GM12878 (cell line): Measurements from ENCODE around the gene WDFY4. TPM values are rescaled to one million over a fixed set of nuclear protein-coding genes. Genes with fewer than 3 reads are reported as not detected.
A peak's percentile ranks its signal among the peaks of the same experiment; 100 is the strongest.

Experiments used
- ATAC-seq: fragments of 200-7000 bp; cut with Tn5 transposase; 3 replicates; pipeline ENCODE4 v1.9.1; 2020; ENCODE audit warnings: mild to moderate bottlenecking, moderate library complexity
- BruUV-seq: library from RNA; stranded (reverse); fragments of 400-500 nt; replicated peaks from 2 replicates; lab custom pipeline; 2021; lab: Mats Ljungman, UMichigan
- CTCF ChIA-PET: fragments of 300-600 bp; sonication (Branson Sonifier 250); formaldehyde crosslinking; extraction: SDS; loops from one replicate; lab custom pipeline; 2021; ENCODE audit warnings: inconsistent platforms; lab: Yijun Ruan, JAX
- POLR2A ChIA-PET: fragments of 350-600 bp; formaldehyde crosslinking; extraction: SDS; loops from one replicate; lab custom pipeline; 2021; ENCODE audit warnings: inconsistent platforms; lab: Charles Lee
- RAD21 ChIA-PET: fragments of 300-600 bp; sonication (Branson Sonifier 250); formaldehyde crosslinking; loops from one replicate; lab custom pipeline; 2023; ENCODE audit warnings: antibody characterized with exemption; ENCODE audit not compliant: unreplicated experiment; lab: Charles Lee
- SMC1A ChIA-PET: fragments of 300-600 bp; sonication (Branson Sonifier 250); formaldehyde crosslinking; loops from one replicate; lab custom pipeline; 2023; ENCODE audit not compliant: unreplicated experiment, uncharacterized antibody; lab: Charles Lee
- DNase-seq: peaks from one replicate; pipeline ENCODE4 v3.0.0-alpha.2; 2011; ENCODE audit warnings: low read depth, low spot score
- FAIRE-seq: peaks from 3 replicates; lab custom pipeline; 2011; peaks lifted over from hg19 to GRCh38; lab: Jason Lieb, UNC
- H2AFZ ChIP-seq: 2 replicates; pipeline ENCODE4 v1.6.0; 2011; ENCODE audit warnings: low read depth, low read length, control low read depth; ENCODE audit not compliant: control insufficient read depth
- H3K27ac ChIP-seq: 2 replicates; pipeline ENCODE4 v1.5.1; 2011; ENCODE audit warnings: control low read depth; ENCODE audit not compliant: control insufficient read depth, insufficient read depth
- H3K27me3 ChIP-seq, 2 experiments: replicated peaks in 1 of 2; 2 replicates each; pipeline versions ENCODE4 v1.6.0 to v1.6.1; 2011; ENCODE audit warnings: low read length in 1 of 2; ENCODE audit not compliant: control insufficient read depth in 2 of 2, insufficient read depth in 2 of 2
- H3K36me3 ChIP-seq, 2 experiments: 2 replicates each; pipeline ENCODE4 v1.5.1; 2011; ENCODE audit warnings: low read length in 1 of 2; ENCODE audit not compliant: control insufficient read depth in 2 of 2, insufficient read depth in 2 of 2
- H3K4me1 ChIP-seq: 2 replicates; pipeline ENCODE4 v1.6.1; 2011; ENCODE audit warnings: mild to moderate bottlenecking, low read length, moderate library complexity, mixed read lengths; ENCODE audit not compliant: control insufficient read depth, insufficient read depth
- H3K4me2 ChIP-seq: 2 replicates; pipeline ENCODE4 v1.6.0; 2011; ENCODE audit warnings: control low read depth; ENCODE audit not compliant: control insufficient read depth, insufficient read depth
- H3K4me3 ChIP-seq: fragments of 200-600 bp; sonication (generic); 2 replicates; pipeline ENCODE4 v1.5.1; 2016
- H3K79me2 ChIP-seq: 2 replicates; pipeline ENCODE4 v1.6.0; 2011; ENCODE audit warnings: low read length; ENCODE audit not compliant: control insufficient read depth, insufficient read depth
- H3K9ac ChIP-seq: 2 replicates; pipeline ENCODE4 v1.8.0; 2011; ENCODE audit warnings: low read length, control low read depth, mixed read lengths; ENCODE audit not compliant: control insufficient read depth, insufficient read depth
- H3K9me3 ChIP-seq: replicated peaks from 3 replicates; pipeline ENCODE4 v1.5.1; 2011; ENCODE audit warnings: mild to moderate bottlenecking, low read length; ENCODE audit not compliant: control insufficient read depth, insufficient read depth
- H4K20me1 ChIP-seq: 2 replicates; pipeline ENCODE4 v1.6.0; 2011; ENCODE audit not compliant: control insufficient read depth, insufficient read depth
- ATF2 ChIP-seq: IDR thresholded peaks from 2 replicates; pipeline ENCODE4 v1.6.1; 2012; ENCODE audit warnings: low read length, inconsistent platforms
- CBX5 ChIP-seq: sonication (generic); IDR thresholded peaks from 2 replicates; pipeline ENCODE4 v1.6.1; 2016; ENCODE audit warnings: low read depth, moderate library complexity, mild to moderate bottlenecking, inconsistent platforms
- CHD4 ChIP-seq: fragments of 200-600 bp; sonication (generic); IDR thresholded peaks from 2 replicates; pipeline ENCODE4 v1.6.1; 2016; ENCODE audit warnings: mild to moderate bottlenecking
- CREM ChIP-seq: IDR thresholded peaks from 2 replicates; pipeline ENCODE4 v1.6.1; 2014; ENCODE audit warnings: antibody characterized with exemption, low read depth
- E2F4 ChIP-seq: IDR thresholded peaks from 2 replicates; pipeline ENCODE4 v1.6.1; 2012; ENCODE audit warnings: low read depth, low read length, improper control_type of control experiment
- EED ChIP-seq: sonication (generic); IDR thresholded peaks from 2 replicates; pipeline ENCODE4 v1.6.1; 2016; ENCODE audit warnings: antibody characterized with exemption, low read depth
- ELK1 ChIP-seq: IDR thresholded peaks from 2 replicates; pipeline ENCODE4 v1.6.1; 2012; ENCODE audit warnings: low read depth, low read length, improper control_type of control experiment
- HCFC1 ChIP-seq: fragments of 150-350 bp; IDR thresholded peaks from 2 replicates; pipeline ENCODE4 v1.6.1; 2014; ENCODE audit warnings: low read length
- KDM1A ChIP-seq: fragments of 200-600 bp; sonication (generic); IDR thresholded peaks from 2 replicates; pipeline ENCODE4 v1.6.1; 2016; ENCODE audit warnings: borderline replicate concordance
- KLF5 ChIP-seq: fragments of 450-650 bp; IDR thresholded peaks from 2 replicates; pipeline ENCODE4 v1.6.1; 2014; ENCODE audit warnings: mild to moderate bottlenecking; ENCODE audit not compliant: partially characterized antibody
- NFYA ChIP-seq: IDR thresholded peaks from 2 replicates; pipeline ENCODE4 v1.6.1; 2011; ENCODE audit warnings: low read depth, mild to moderate bottlenecking, low read length, improper control_type of control experiment, borderline replicate concordance
- NR2F1 ChIP-seq: fragments of 450-650 bp; conservative IDR thresholded peaks from 2 replicates; pipeline ENCODE4 v1.6.1; 2017; ENCODE audit warnings: mild to moderate bottlenecking
- NRF1 ChIP-seq: conservative IDR thresholded peaks from 2 replicates; pipeline ENCODE4 v1.6.1; 2011; ENCODE audit warnings: mild to moderate bottlenecking, low read depth, low read length, improper control_type of control experiment
- POU2F2 ChIP-seq: IDR thresholded peaks from 3 replicates; pipeline ENCODE4 v1.6.1; 2011; ENCODE audit warnings: low read depth, mild to moderate bottlenecking, low read length, borderline replicate concordance
- RAD51 ChIP-seq: fragments of 450-650 bp; IDR thresholded peaks from 2 replicates; pipeline ENCODE4 v1.6.1; 2016; ENCODE audit warnings: moderate library complexity, mild to moderate bottlenecking, inconsistent platforms
- RBBP5 ChIP-seq: fragments of 200-600 bp; sonication (generic); conservative IDR thresholded peaks from 2 replicates; pipeline ENCODE4 v1.6.1; 2016
- RELA ChIP-seq: fragments of 450-650 bp; IDR thresholded peaks from 2 replicates; pipeline ENCODE4 v1.8.0; 2014; ENCODE audit warnings: borderline replicate concordance; ENCODE audit not compliant: partially characterized antibody
- RUNX3 ChIP-seq: IDR thresholded peaks from 2 replicates; pipeline ENCODE4 v1.6.1; 2012; ENCODE audit warnings: low read length, inconsistent platforms
- SPI1 ChIP-seq: IDR thresholded peaks from 2 replicates; pipeline ENCODE4 v1.6.1; 2011; ENCODE audit warnings: low read depth, mild to moderate bottlenecking, low read length, moderate library complexity, borderline replicate concordance; ENCODE audit not compliant: insufficient read depth
- TCF12 ChIP-seq: IDR thresholded peaks from 2 replicates; pipeline ENCODE4 v1.6.1; 2011; ENCODE audit warnings: low read depth, mild to moderate bottlenecking, low read length
- ZNF217 ChIP-seq: fragments of 450-650 bp; IDR thresholded peaks from 2 replicates; pipeline ENCODE4 v1.6.1; 2017; ENCODE audit warnings: antibody characterized with exemption, mild to moderate bottlenecking
- WGBS: methylation state at CpG from one replicate; pipeline ENCODE4 v1.1.6; 2016; ENCODE audit warnings: low lambda C conversion rate; ENCODE audit not compliant: insufficient replicate concordance, insufficient coverage; ENCODE audit errors: missing lambda C conversion rate; 5-methylcytosine and 5-hydroxymethylcytosine counted together
- in situ Hi-C: fragments of 300-500 bp; cut with MboI; formaldehyde crosslinking; loops from 9 replicates; pipeline ENCODE4 v1.14.3; 2018; ENCODE audit warnings: mixed read lengths
- intact Hi-C: fragments of 100-400 bp; cut with micrococcal nuclease; formaldehyde crosslinking; loops from one replicate; pipeline ENCODE4 v1.14.2; 2022; ENCODE audit not compliant: unreplicated experiment
- polyA plus RNA-seq, 11 experiments: library from polyadenylated mRNA; depleted of rRNA in 4 of 11; unstranded in 6 of 11; stranded (reverse) in 5 of 11; fragments of >200 nt; fragmentation: Nextera tagmentation in 4 of 11; fragmentation: Illumina TruSeq in 1 of 11; extraction: Ambion mirVana in 4 of 11; extraction: Trizol in 1 of 11; gene quantifications; 1 replicate in 1 of 11; 2 replicates in 10 of 11; pipeline versions ENCODE4 v1.2.1 to v1.2.3, GENCODE V29; 2011 to 2016; ENCODE audit warnings: inconsistent platforms in 2 of 11, missing spikeins in 2 of 11, low read depth in 1 of 11
- total RNA-seq, 4 experiments: library from RNA; depleted of rRNA in 3 of 4; stranded (reverse); fragments of >200 nt in 3 of 4; fragmentation: Illumina TruSeq in 1 of 4; extraction: Trizol in 1 of 4; gene quantifications; 2 replicates each; pipeline versions ENCODE4 v1.2.1 to v1.2.3, GENCODE V29; 2013 to 2021

WDFY4 gene
- total and polyA plus RNA-seq, 10 of the 15 experiments (the other 5 are each of a cell fraction or from before 2014, with no cell fraction given): 13.5 to 132 (median 47.3) TPM

GRCh38 chr10:48677625-48678024, 7.0 kb upstream of the WDFY4 start (continued):
- no peak for TF ChIP-seq NR2F1
- no peak for TF ChIP-seq SPI1
- TF ChIP-seq ELK1: no peak
- TF ChIP-seq CBX5: peak; percentile 78; the same call in 1 of the 2 replicates
- no peak for TF ChIP-seq CHD4
- TF ChIP-seq POU2F2: no peak
- TF ChIP-seq NFYA: no peak
- TF ChIP-seq ZNF217: peak; percentile 92
- TF ChIP-seq RAD51: no peak
- no peak for TF ChIP-seq E2F4
- no peak for TF ChIP-seq TCF12

- peaks cover 30% of the 10 kb centered on the region for H3K4me1 ChIP-seq
- ChIA-PET POLR2A (interaction anchor here (0.9 to 1.4 kb wide), 4 partner anchors 10 to 17 kb away, joined by 3 to 5 read pairs (median 3); no protein-coding TSS in a partner anchor), RAD21 (interaction anchor here (0.7 to 1.7 kb wide), 4 partner anchors 10 to 24 kb away, joined by 3 to 5 read pairs (median 4); no protein-coding TSS in a partner anchor), SMC1A (interaction anchor here (1.0 to 1.9 kb wide), 7 partner anchors 10 to 82 kb away, joined by 3 to 7 read pairs (median 4); no protein-coding TSS in a partner anchor), CTCF (interaction anchor here (1.6 to 1.7 kb wide), 2 partner anchors 12 to 24 kb away, joined by 4 to 7 read pairs; no protein-coding TSS in a partner anchor)
- H2AFZ ChIP-seq: no peak overlapping the region
- H3K4me3 ChIP-seq: no peak overlapping the region
- H3K9ac ChIP-seq: no peak overlapping the region
- DNase-seq (no peak), ATAC-seq (peak; percentile 78), FAIRE-seq (peak; percentile 7)
- H3K9me3 ChIP-seq: peaks cover 8% of the 10 kb centered on the region; the same call in 2 of the 3 replicates
- no peaks in the 10 kb centered on the region for H3K27me3 ChIP-seq
- 0 out of 2 replicates have a peak overlapping the region, but pooled peaks have one; percentile 1 for H3K27ac ChIP-seq
- H4K20me1 ChIP-seq: no peaks in the 10 kb centered on the region
- no peaks in the 10 kb centered on the region for H3K79me2 ChIP-seq
- intact Hi-C loops (no loop called here), in situ Hi-C loops (no loop called here)
- 0% methylated on average over 1 of the region's 1 CpG for WGBS
- H3K4me2 ChIP-seq: peak overlapping the region; percentile 41; the same call in 1 of the 2 replicates
- no TSS peak for BruUV-seq
- no peaks in the 10 kb centered on the region for H3K36me3 ChIP-seq
- no peak for TF ChIP-seq NRF1
- TF ChIP-seq CHD4: no peak
- TF ChIP-seq RUNX3: peak; percentile 29; the same call in 1 of the 2 replicates
- TF ChIP-seq EED: peak; percentile 57; the same call in 1 of the 2 replicates
- TF ChIP-seq KLF5: no peak
- peak; percentile 2; the same call in 1 of the 2 replicates for TF ChIP-seq CBX5
- TF ChIP-seq KDM1A: no peak
- no peak for TF ChIP-seq HCFC1
- TF ChIP-seq CREM: no peak
- peak; percentile 54; the same call in 1 of the 2 replicates for TF ChIP-seq ATF2
- TF ChIP-seq RBBP5: no peak
- no peak for TF ChIP-seq RELA
These were observed 6.6 kb upstream of the WDFY4 start for GRCh38 chr10:48678041-48678440.
